IMR-90 (cell line): ENCODE measurements around the gene NDUFS3. TPM values are rescaled to one million over a fixed set of nuclear protein-coding genes. Genes with fewer than 3 reads are reported as not detected.
A peak's percentile ranks its signal among the peaks of the same experiment; 100 is the strongest.

Source experiments
- ATAC-seq: fragments of 200-7000 bp; cut with Tn5 transposase; 2 replicates; pipeline ENCODE4 v1.9.1; 2020; ENCODE audit warnings: low read depth, mild to moderate bottlenecking, moderate library complexity
- BruUV-seq: library from RNA; stranded (reverse); fragments of 400-500 nt; replicated peaks from 2 replicates; lab custom pipeline; 2021; lab: Mats Ljungman, UMichigan
- CTCF ChIA-PET: fragments of 300-600 bp; formaldehyde crosslinking; extraction: SDS; loops from one replicate; lab custom pipeline; 2021; ENCODE audit warnings: antibody characterized with exemption; lab: Yijun Ruan, JAX
- POLR2A ChIA-PET: fragments of 300-600 bp; sonication (Branson Sonifier 250); formaldehyde crosslinking; loops from one replicate; lab custom pipeline; 2022; ENCODE audit warnings: antibody characterized with exemption; ENCODE audit not compliant: unreplicated experiment; lab: Charles Lee
- DNase-seq: peaks from one replicate; pipeline ENCODE4 v3.0.0; 2013
- H2AFZ ChIP-seq: replicated peaks from 2 replicates; pipeline ENCODE3; 2013; ENCODE audit warnings: low read length, mild to moderate bottlenecking; ENCODE audit not compliant: poor library complexity
- H2AK5ac ChIP-seq: 2 replicates; pipeline ENCODE4 v1.6.1; 2013; ENCODE audit warnings: low read depth, low read length, inconsistent platforms
- H2AK9ac ChIP-seq: replicated peaks from 2 replicates; pipeline ENCODE3; 2013; ENCODE audit warnings: mild to moderate bottlenecking, low read depth, low read length, moderate library complexity; ENCODE audit not compliant: poor library complexity
- H2BK120ac ChIP-seq: 2 replicates; pipeline ENCODE4 v1.6.1; 2013; ENCODE audit warnings: low read depth, low read length, inconsistent platforms
- H2BK15ac ChIP-seq: 3 replicates; pipeline ENCODE4 v1.6.1; 2013; ENCODE audit warnings: low read depth, low read length, inconsistent platforms
- H2BK20ac ChIP-seq: 2 replicates; pipeline ENCODE4 v1.6.1; 2013; ENCODE audit warnings: low read depth, mild to moderate bottlenecking, inconsistent platforms, low read length, moderate library complexity
- H2BK5ac ChIP-seq: 2 replicates; pipeline ENCODE4 v1.6.1; 2013; ENCODE audit warnings: mild to moderate bottlenecking, low read depth, low read length, inconsistent platforms; ENCODE audit not compliant: poor library complexity, severe bottlenecking
- H3K14ac ChIP-seq: replicated peaks from 2 replicates; pipeline ENCODE4 v1.6.1; 2013; ENCODE audit warnings: low read depth, low read length, inconsistent platforms
- H3K18ac ChIP-seq: 2 replicates; pipeline ENCODE4 v1.6.1; 2013; ENCODE audit warnings: low read depth, low read length, control low read depth
- H3K23ac ChIP-seq: 2 replicates; pipeline ENCODE4 v1.6.1; 2013; ENCODE audit warnings: low read depth, low read length, inconsistent platforms
- H3K27ac ChIP-seq: 2 replicates; pipeline ENCODE4 v1.5.1; 2013; ENCODE audit warnings: mild to moderate bottlenecking, control low read depth, low read length; ENCODE audit not compliant: insufficient read depth
- H3K27me3 ChIP-seq: 2 replicates; pipeline ENCODE4 v1.6.1; 2013; ENCODE audit warnings: low read length; ENCODE audit not compliant: control insufficient read depth, insufficient read depth
- H3K36me3 ChIP-seq: 2 replicates; pipeline ENCODE4 v1.6.1; 2013; ENCODE audit warnings: low read length, mixed read lengths; ENCODE audit not compliant: control insufficient read depth, insufficient read depth
- H3K4ac ChIP-seq: 2 replicates; pipeline ENCODE4 v1.6.1; 2013; ENCODE audit warnings: low read depth, low read length, inconsistent platforms
- H3K4me1 ChIP-seq: 2 replicates; pipeline ENCODE4 v1.6.1; 2013; ENCODE audit warnings: low read length, mixed read lengths; ENCODE audit not compliant: control insufficient read depth, insufficient read depth
- H3K4me2 ChIP-seq: 2 replicates; pipeline ENCODE4 v1.6.1; 2013; ENCODE audit warnings: low read depth, mild to moderate bottlenecking, control low read depth, low read length, moderate library complexity
- H3K4me3 ChIP-seq: 2 replicates; pipeline ENCODE4 v1.5.1; 2013; ENCODE audit warnings: low read depth, mild to moderate bottlenecking, control low read depth, low read length, moderate library complexity; ENCODE audit not compliant: insufficient read depth
- H3K56ac ChIP-seq: 2 replicates; pipeline ENCODE4 v1.6.1; 2013; ENCODE audit warnings: low read length, inconsistent platforms; ENCODE audit not compliant: insufficient read depth; ENCODE audit errors: extremely low read depth
- H3K79me1 ChIP-seq, 2 experiments: 2 replicates each; pipeline ENCODE4 v1.6.1; 2013; ENCODE audit warnings: low read length in 2 of 2, inconsistent platforms in 1 of 2, low read depth in 1 of 2
- H3K9ac ChIP-seq: 2 replicates; pipeline ENCODE4 v1.6.1; 2013; ENCODE audit warnings: low read depth, low read length, control low read depth
- H3K9me1 ChIP-seq: 2 replicates; pipeline ENCODE4 v1.6.1; 2013; ENCODE audit warnings: low read length, inconsistent platforms; ENCODE audit not compliant: insufficient read depth
- H3K9me3 ChIP-seq: 2 replicates; pipeline ENCODE4 v1.6.1; 2013; ENCODE audit warnings: low read length; ENCODE audit not compliant: control insufficient read depth, insufficient read depth
- H4K20me1 ChIP-seq: 2 replicates; pipeline ENCODE4 v1.6.1; 2013; ENCODE audit warnings: low read length, inconsistent platforms; ENCODE audit not compliant: insufficient read depth
- H4K5ac ChIP-seq: 2 replicates; pipeline ENCODE4 v1.6.1; 2013; ENCODE audit warnings: mild to moderate bottlenecking, low read depth, low read length, control low read depth
- H4K8ac ChIP-seq, 2 experiments: 2 replicates each; pipeline ENCODE4 v1.6.1; 2013; ENCODE audit warnings: low read depth in 2 of 2, low read length in 2 of 2, control low read depth in 1 of 2, inconsistent platforms in 1 of 2
- H4K91ac ChIP-seq: 2 replicates; pipeline ENCODE4 v1.6.1; 2013; ENCODE audit warnings: low read depth, low read length, inconsistent platforms; ENCODE audit not compliant: insufficient read depth
- SMC3 ChIP-seq: fragments of 150-350 bp; IDR thresholded peaks from 2 replicates; pipeline ENCODE4 v1.6.1; 2016; ENCODE audit warnings: low read depth, mild to moderate bottlenecking, antibody characterized with exemption, low read length, moderate library complexity
- WGBS, 2 experiments: methylation state at CpG; one replicate each; pipeline versions ENCODE4 v1.1.5 to v1.1.7; 2013; ENCODE audit warnings: missing lambda C conversion rate in 2 of 2; ENCODE audit not compliant: insufficient read length in 1 of 2; ENCODE audit errors: extremely low coverage in 2 of 2; 5-methylcytosine and 5-hydroxymethylcytosine counted together
- dilution Hi-C: fragments of 300-500 bp; cut with HindIII; formaldehyde crosslinking; loops from one replicate; pipeline ENCODE4 v1.14.3; 2018; ENCODE audit warnings: low sequenced_read_pairs; ENCODE audit not compliant: unreplicated experiment
- in situ Hi-C: fragments of 300-500 bp; cut with MboI; formaldehyde crosslinking; loops from 3 replicates; pipeline ENCODE4 v1.14.3; 2019; ENCODE audit warnings: low sequenced_read_pairs, inconsistent platforms, mixed read lengths
- intact Hi-C: fragments of 100-400 bp; cut with micrococcal nuclease; formaldehyde crosslinking; loops from 2 replicates; pipeline ENCODE4 v1.10.0; 2022
- polyA plus RNA-seq, 3 experiments: library from polyadenylated mRNA; depleted of rRNA; stranded (reverse); fragments of >200 nt; gene quantifications; 2 replicates each; pipeline ENCODE4 v1.2.3, GENCODE V29; 2012; ENCODE audit warnings: low replicate concordance in 1 of 3
- total RNA-seq: library from RNA; depleted of rRNA; stranded (reverse); fragments of >200 nt; gene quantifications from 2 replicates; pipeline ENCODE4 v1.2.3, GENCODE V29; 2012

NDUFS3 gene
- total and polyA plus RNA-seq, 2 of the 4 experiments (the other 2 are of a cell fraction), result 77.1 to 108 TPM

DNA sequence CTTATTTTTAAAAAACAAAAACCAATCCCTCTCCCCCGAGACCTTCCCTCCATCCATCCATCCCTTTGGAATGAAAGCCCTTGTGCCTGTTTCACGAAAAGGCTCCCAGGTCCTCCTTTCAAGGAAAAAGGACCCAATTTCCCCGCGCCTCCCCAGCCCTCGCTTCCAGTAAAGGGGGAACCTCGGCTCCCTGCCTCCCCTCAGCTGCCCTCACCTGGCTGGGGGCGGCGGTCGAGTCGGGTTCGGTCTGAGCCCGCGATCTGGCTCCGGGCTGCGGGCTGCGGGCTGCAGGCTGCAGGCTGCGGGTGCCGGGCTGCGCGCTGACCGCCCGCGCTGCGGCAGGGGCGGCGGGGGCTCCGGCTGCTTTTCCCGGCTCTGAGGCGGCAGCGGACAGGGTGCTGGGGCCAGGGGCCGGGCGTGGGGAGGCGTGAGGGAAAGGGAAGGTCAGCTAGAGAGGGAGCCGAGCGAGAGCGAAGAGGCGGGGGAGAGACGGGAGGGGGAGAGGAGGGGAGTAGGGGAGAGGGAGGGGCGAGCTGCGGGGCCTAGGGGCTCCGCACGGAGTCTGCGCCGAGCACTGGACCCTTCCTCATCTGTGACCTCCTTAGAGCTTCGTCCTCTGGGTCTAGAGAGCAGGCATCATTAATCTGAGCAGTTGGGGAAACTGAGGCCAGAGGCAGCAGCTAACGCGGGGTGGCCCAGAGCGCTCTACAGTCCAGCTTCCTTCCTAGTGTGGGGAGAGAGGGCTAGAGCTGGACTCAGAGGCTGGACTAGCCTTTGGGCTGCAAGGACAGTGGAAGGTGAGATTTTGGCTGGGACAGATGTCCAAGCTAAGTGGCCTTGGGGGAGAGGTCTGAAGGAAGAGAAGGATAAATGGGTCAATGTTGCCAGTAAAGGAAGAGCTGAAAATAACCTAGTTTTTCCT is 15.3 kb downstream of the NDUFS3 start, which contains the start of gene C1QTNF4:
C1QTNF4 (minus strand) TSS at position 478 of the 922 bp plus-strand sequence. CDS start 3,601 bp downstream, outside the sequence.
- Histone ChIP-seq H2BK120ac (no peak within 1 kb of the TSS), H2AK9ac (peak within 1 kb of the TSS; percentile 78), H4K91ac (no peak within 1 kb of the TSS), H3K4ac (no peak within 1 kb of the TSS), H3K4me1 (no peaks in the 10 kb centered on the region), H2BK20ac (no peak within 1 kb of the TSS), H4K20me1 (no peaks in the 10 kb centered on the region), H3K4me3 (peak within 1 kb of the TSS; percentile 32; the same call in 1 of the 2 replicates), H3K27me3 (peaks cover 57% of the 10 kb centered on the region), H3K14ac (no peak within 1 kb of the TSS), H2AK5ac (no peak within 1 kb of the TSS), H2AFZ (peak within 1 kb of the TSS; percentile 72), H2BK15ac (no peak within 1 kb of the TSS), H3K4me2 (peak within 1 kb of the TSS; percentile 77), H3K56ac (no peak within 1 kb of the TSS), H4K8ac (no peak within 1 kb of the TSS), H3K27ac (no peak within 1 kb of the TSS), H3K36me3 (no peaks in the 10 kb centered on the region), H3K23ac (no peak within 1 kb of the TSS), H3K9ac (no peak within 1 kb of the TSS), H4K5ac (no peak within 1 kb of the TSS), H3K9me3 (peaks cover 3% of the 10 kb centered on the region), H3K79me1 (no peaks in the 10 kb centered on the region), H3K18ac (no peak within 1 kb of the TSS), H2BK5ac (no peak within 1 kb of the TSS), H3K9me1 (no peaks in the 10 kb centered on the region)
- in situ Hi-C loops (no loop called here), intact Hi-C loops (no loop called here), dilution Hi-C loops (no loop called here)
- no TSS peak for BruUV-seq
- ATAC-seq (peak; percentile 58), DNase-seq (no peak)
- TF ChIP-seq SMC3, result no peak
- ChIA-PET CTCF (interaction anchor here (1.0 to 1.1 kb wide), 2 partner anchors 8 to 14 kb away, joined by 3 to 5 read pairs; partner anchors contain the start of gene FAM180B), POLR2A (no interaction called here)
- 2% methylated on average over 15 of the region's 48 CpGs; no CpG with 5 or more reads in 1 of the 2 experiments for WGBS, 2 experiments
